Suprapubic skin (tissue), 4 donors: Measurements from ENCODE around the gene GABRB2.

Experiments used
- EP300 ChIP-seq: sonication (generic); formaldehyde crosslinking; IDR thresholded peaks from one replicate; pipeline ENCODE4 v1.6.1; 2017; ENCODE audit warnings: antibody characterized with exemption
- POLR2A ChIP-seq, 2 donors: fragments of 450-650 bp; IDR thresholded peaks; one replicate each; pipeline ENCODE4 v1.6.1; 2017; ENCODE audit warnings: antibody characterized with exemption in 2 of 2, mild to moderate bottlenecking in 2 of 2, moderate library complexity in 2 of 2
- POLR2AphosphoS5 ChIP-seq, 3 donors: sonication (generic); formaldehyde crosslinking; IDR thresholded peaks; one replicate each; pipeline ENCODE4 v1.6.1; 2017; ENCODE audit warnings: antibody characterized with exemption in 3 of 3
- TF ChIP-seq, protein P1 (sequence below), 2 donors: fragments of 200-600 bp in 1 of 2; fragments of 450-650 bp in 1 of 2; sonication (generic) in 1 of 2; IDR thresholded peaks; one replicate each; pipeline ENCODE4 v1.5.1; 2016 to 2019; ENCODE audit warnings: antibody characterized with exemption in 2 of 2, mild to moderate bottlenecking in 1 of 2, moderate library complexity in 1 of 2

DNA sequence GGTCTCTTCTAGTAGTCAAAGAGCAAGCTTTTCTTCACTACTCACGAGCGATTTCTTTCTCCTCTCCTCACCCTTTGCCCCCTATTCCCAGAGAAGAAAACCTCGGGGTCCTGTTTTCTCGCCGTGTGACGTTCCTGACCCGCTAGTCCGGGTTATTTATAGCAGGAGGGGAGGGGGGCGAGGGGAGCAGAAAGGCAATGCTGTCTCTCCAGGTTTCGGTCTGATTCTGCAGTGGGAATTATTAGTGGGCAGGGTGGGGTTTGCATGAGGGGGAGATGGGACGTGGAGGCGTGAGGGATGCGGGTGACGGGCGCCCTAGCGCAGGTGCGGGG lies 847 bp upstream of the GABRB2 start:
- TF ChIP-seq, protein P1, sequence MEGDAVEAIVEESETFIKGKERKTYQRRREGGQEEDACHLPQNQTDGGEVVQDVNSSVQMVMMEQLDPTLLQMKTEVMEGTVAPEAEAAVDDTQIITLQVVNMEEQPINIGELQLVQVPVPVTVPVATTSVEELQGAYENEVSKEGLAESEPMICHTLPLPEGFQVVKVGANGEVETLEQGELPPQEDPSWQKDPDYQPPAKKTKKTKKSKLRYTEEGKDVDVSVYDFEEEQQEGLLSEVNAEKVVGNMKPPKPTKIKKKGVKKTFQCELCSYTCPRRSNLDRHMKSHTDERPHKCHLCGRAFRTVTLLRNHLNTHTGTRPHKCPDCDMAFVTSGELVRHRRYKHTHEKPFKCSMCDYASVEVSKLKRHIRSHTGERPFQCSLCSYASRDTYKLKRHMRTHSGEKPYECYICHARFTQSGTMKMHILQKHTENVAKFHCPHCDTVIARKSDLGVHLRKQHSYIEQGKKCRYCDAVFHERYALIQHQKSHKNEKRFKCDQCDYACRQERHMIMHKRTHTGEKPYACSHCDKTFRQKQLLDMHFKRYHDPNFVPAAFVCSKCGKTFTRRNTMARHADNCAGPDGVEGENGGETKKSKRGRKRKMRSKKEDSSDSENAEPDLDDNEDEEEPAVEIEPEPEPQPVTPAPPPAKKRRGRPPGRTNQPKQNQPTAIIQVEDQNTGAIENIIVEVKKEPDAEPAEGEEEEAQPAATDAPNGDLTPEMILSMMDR (IDR thresholded peaks at IDR 0.05): no peak
- TF ChIP-seq POLR2A (IDR thresholded peaks at IDR 0.05): no peak
- TF ChIP-seq POLR2AphosphoS5 (IDR thresholded peaks at IDR 0.05): no peak
- TF ChIP-seq EP300: no peak
